Endothelial cell of umbilical vein (primary cell): ENCODE results near the gene NRARP. TPM values are rescaled to one million over a fixed set of nuclear protein-coding genes. Genes with fewer than 3 reads are reported as not detected.

Source experiments
- BruUV-seq: library from RNA; stranded (reverse); fragments of 400-500 nt; replicated peaks from 2 replicates; lab custom pipeline; 2021; lab: Mats Ljungman, UMichigan
- CTCF ChIA-PET: fragments of 300-600, 350-600 bp; sonication (Branson Sonifier 250); formaldehyde crosslinking; loops from one replicate; lab custom pipeline; 2021; ENCODE audit warnings: antibody characterized with exemption, inconsistent platforms; lab: Charles Lee
- POLR2A ChIA-PET: fragments of 300-600, 350-600 bp; sonication (Branson Sonifier 250); formaldehyde crosslinking; loops from one replicate; lab custom pipeline; 2021; ENCODE audit warnings: antibody characterized with exemption, inconsistent platforms; lab: Charles Lee
- DNase-seq: peaks from one replicate; pipeline ENCODE4 v3.0.0-alpha.2; 2011; ENCODE audit warnings: low read depth, low spot score
- FAIRE-seq: peaks from 2 replicates; lab custom pipeline; 2011; peaks lifted over from hg19 to GRCh38; lab: Jason Lieb, UNC
- H2AFZ ChIP-seq: 2 replicates; pipeline ENCODE4 v1.6.0; 2012; ENCODE audit warnings: low read depth, low read length, control low read depth, inconsistent platforms
- H3K27ac ChIP-seq: 2 replicates; pipeline ENCODE4 v1.5.1; 2011; ENCODE audit warnings: low read depth, mild to moderate bottlenecking, control low read depth, low read length, moderate library complexity; ENCODE audit not compliant: insufficient read depth
- H3K27me3 ChIP-seq, 2 experiments: 2 replicates each; pipeline versions ENCODE4 v1.6.0 to v1.6.1; 2011; ENCODE audit warnings: low read length in 2 of 2, mixed read lengths in 1 of 2; ENCODE audit not compliant: control insufficient read depth in 2 of 2, insufficient read depth in 2 of 2
- H3K36me3 ChIP-seq, 2 experiments: 2 replicates in 1 of 2; 3 replicates in 1 of 2; pipeline ENCODE4 v1.5.1; 2011; ENCODE audit warnings: low read length in 2 of 2, mild to moderate bottlenecking in 1 of 2, moderate library complexity in 1 of 2; ENCODE audit not compliant: control insufficient read depth in 2 of 2, insufficient read depth in 2 of 2; ENCODE audit errors: extremely low read depth in 1 of 2
- H3K4me1 ChIP-seq: 3 replicates; pipeline ENCODE4 v1.5.1; 2011; ENCODE audit warnings: mild to moderate bottlenecking, low read length; ENCODE audit not compliant: control insufficient read depth, insufficient read depth; ENCODE audit errors: extremely low read depth
- H3K4me2 ChIP-seq: 2 replicates; pipeline ENCODE4 v1.6.1; 2011; ENCODE audit warnings: low read length, control low read depth, mixed read lengths; ENCODE audit not compliant: insufficient read depth
- H3K4me3 ChIP-seq, 3 experiments: fragments of 200-600 bp in 1 of 3; sonication (generic), shearing (Covaris generic) in 1 of 3; replicated peaks in 1 of 3; 2 replicates each; pipeline ENCODE4 v1.5.1; 2011 to 2016; ENCODE audit warnings: control low read depth in 3 of 3, low read length in 3 of 3, mild to moderate bottlenecking in 2 of 3, inconsistent platforms in 1 of 3, low read depth in 1 of 3, moderate library complexity in 1 of 3; ENCODE audit not compliant: insufficient read depth in 1 of 3
- H3K79me2 ChIP-seq: 2 replicates; pipeline ENCODE4 v1.6.0; 2012; ENCODE audit warnings: low read length, inconsistent platforms; ENCODE audit not compliant: control insufficient read depth, insufficient read depth
- H3K9ac ChIP-seq: replicated peaks from 2 replicates; pipeline ENCODE3; 2011; ENCODE audit warnings: low read length, control low read depth; ENCODE audit not compliant: insufficient read depth; ENCODE audit errors: extremely low read depth
- H3K9me1 ChIP-seq: replicated peaks from 3 replicates; pipeline ENCODE4 v1.6.0; 2011; ENCODE audit warnings: mild to moderate bottlenecking, low read length; ENCODE audit not compliant: control insufficient read depth, insufficient read depth; ENCODE audit errors: extremely low read depth
- H3K9me3 ChIP-seq: replicated peaks from 2 replicates; pipeline ENCODE4 v1.5.1; 2012; ENCODE audit warnings: low read length, inconsistent platforms; ENCODE audit not compliant: control insufficient read depth, insufficient read depth
- H4K20me1 ChIP-seq: replicated peaks from 2 replicates; pipeline ENCODE3; 2011; ENCODE audit warnings: mild to moderate bottlenecking, low read length; ENCODE audit not compliant: control insufficient read depth, insufficient read depth; ENCODE audit errors: extremely low read depth
- CTCF ChIP-seq, 2 donors: IDR thresholded peaks; 1 replicate in 1 of 2; 2 replicates in 1 of 2; pipeline ENCODE4 v1.5.1; 2011; ENCODE audit warnings: low read length in 2 of 2, mild to moderate bottlenecking in 2 of 2, moderate library complexity in 2 of 2, control low read depth in 1 of 2, inconsistent platforms in 1 of 2, low read depth in 1 of 2; ENCODE audit not compliant: insufficient read depth in 1 of 2; ENCODE audit errors: extremely low read depth in 1 of 2
- JUN ChIP-seq: IDR thresholded peaks from 2 replicates; pipeline ENCODE4 v1.6.1; 2011; ENCODE audit warnings: borderline replicate concordance, low read depth; ENCODE audit not compliant: insufficient read length, insufficient read depth
- dilution Hi-C: fragments of 300-500 bp; cut with MboI; formaldehyde crosslinking; loops from one replicate; pipeline ENCODE4 v1.15.0; 2019; ENCODE audit warnings: low sequenced_read_pairs; ENCODE audit not compliant: extremely low pct_ligation_motif_present
- intact Hi-C: fragments of 100-400 bp; cut with micrococcal nuclease; formaldehyde crosslinking; loops from one replicate; pipeline ENCODE4 v1.10.0; 2022
- polyA plus RNA-seq, 4 experiments: library from polyadenylated mRNA; depleted of rRNA in 3 of 4; stranded (reverse) in 3 of 4; unstranded in 1 of 4; fragments of >200 nt; gene quantifications; 2 replicates each; pipeline versions ENCODE4 v1.2.1 to v1.2.3, GENCODE V29; 2011 to 2012; ENCODE audit warnings: missing spikeins in 1 of 4
- total RNA-seq: library from RNA; stranded (reverse); gene quantifications from 2 replicates; pipeline ENCODE4 v1.2.3, GENCODE V29; 2021

Gene NRARP
- total and polyA plus RNA-seq, 2 donors (not counting 3 experiments of a cell fraction or from before 2014, with no cell fraction given), result 50.0 to 72.9 TPM

GRCh38 chr9:137301081-137301947, 757 bp downstream of the NRARP start:
- Histone ChIP-seq H3K4me2 (peak overlapping the region; percentile 37), H3K9ac (peak overlapping the region; percentile 53), H3K4me3 (peak overlapping the region; percentile 61 to 83 (median 70)), H3K4me1 (peaks cover 68% of the 10 kb centered on the region), H3K79me2 (peaks cover 26% of the 10 kb centered on the region), H3K9me1 (no peaks in the 10 kb centered on the region), H3K9me3 (no peaks in the 10 kb centered on the region), H4K20me1 (no peaks in the 10 kb centered on the region), H3K27ac (peak overlapping the region; percentile 93), H3K27me3 (no peaks in the 10 kb centered on the region), H3K36me3 (no peaks in the 10 kb centered on the region), H2AFZ (no peak overlapping the region)
- BruUV-seq, result no TSS peak
- DNase-seq, result peak; percentile 63
- peak; percentile 18 to 36 for TF ChIP-seq CTCF (IDR thresholded peaks at IDR 0.05; ENCODE audit: extremely low read depth in 1 of 2, insufficient read depth in 1 of 2, low read depth in 1 of 2, low read length in 2 of 2)
- no peak for TF ChIP-seq JUN
- ChIA-PET CTCF (interaction anchor here (0.5 to 3.1 kb wide), 31 partner anchors 7 to 250 kb away, joined by 3 to 36 read pairs (median 6); partner anchors contain the start of genes MRPL41 and TOR4A), POLR2A (interaction anchor here (0.7 to 1.9 kb wide), 6 partner anchors 15 to 121 kb away, joined by 3 to 7 read pairs (median 4); partner anchors contain the start of genes EXD3 and NOXA1)
- intact Hi-C loops, result no loop called here
- dilution Hi-C loops, result no loop called here
- no peak for FAIRE-seq
